ENCODE data around the gene DOK5.

The DOK5 gene

GRCh38 chr20:54565255-54565654, 89.9 kb downstream of the DOK5 start:
- DNase-seq, result no peak

- no peak for DNase-seq
Observed at GRCh38 chr20:54566031-54566688, 90.8 kb downstream of the DOK5 start.

GRCh38 chr20:54570561-54570960, 95.2 kb downstream of the DOK5 start:
- no peak for DNase-seq

- DNase-seq, result no peak
Observed at GRCh38 chr20:54572665-54573435, 97.5 kb downstream of the DOK5 start.

GRCh38 chr20:54573838-54574237, 98.4 kb downstream of the DOK5 start:
- DNase-seq, result no peak

GRCh38 chr20:54576518-54576917, 101.1 kb downstream of the DOK5 start:
- DNase-seq, result no peak

- DNase-seq, result no peak
Observed at GRCh38 chr20:54577637-54578036, 102.2 kb downstream of the DOK5 start.

GRCh38 chr20:54585217-54585616, 109.8 kb downstream of the DOK5 start:
- DNase-seq, result no peak

GRCh38 chr20:54587408-54587807, 112.0 kb downstream of the DOK5 start:
- no peak for DNase-seq

GRCh38 chr20:54589402-54590030, 114.1 kb downstream of the DOK5 start:
- DNase-seq, result no peak

- DNase-seq, result no peak
Observed at GRCh38 chr20:54590856-54591255, 115.5 kb downstream of the DOK5 start.

GRCh38 chr20:54596651-54597050, 121.3 kb downstream of the DOK5 start:
- no peak for DNase-seq

- no peak for DNase-seq
Observed at GRCh38 chr20:54598352-54598751, 123.0 kb downstream of the DOK5 start.

GRCh38 chr20:54600634-54601033, 125.2 kb downstream of the DOK5 start:
- no peak for DNase-seq

GRCh38 chr20:54601831-54602515, 126.6 kb downstream of the DOK5 start:
- DNase-seq, result no peak

- no peak for DNase-seq
Observed at GRCh38 chr20:54605319-54605718, 129.9 kb downstream of the DOK5 start.

GRCh38 chr20:54606380-54606779, 131.0 kb downstream of the DOK5 start:
- DNase-seq, result no peak

GRCh38 chr20:54608039-54608745, 132.8 kb downstream of the DOK5 start:
- no peak for DNase-seq

- no peak for DNase-seq
Observed at GRCh38 chr20:54608943-54609342, 133.6 kb downstream of the DOK5 start.

- no peak for DNase-seq
Observed at GRCh38 chr20:54611708-54612412, 136.5 kb downstream of the DOK5 start.

GRCh38 chr20:54618412-54618811, 143.0 kb downstream of the DOK5 start:
- no peak for DNase-seq

- no peak for DNase-seq
Observed at GRCh38 chr20:54619181-54619580, 143.8 kb downstream of the DOK5 start.
